GM18502 (cell line): ENCODE measurements around the gene OPTN.
"Not testable (repeated sequence)": the region's sequence is repeated elsewhere in the genome, so short reads cannot be mapped to it uniquely, and the experiment has no call there.

ENCODE experiments used
- ATAC-seq: cut with Tn5 transposase; IDR thresholded peaks from one replicate; pipeline ENCODE4 v1.9.1; 2021; ENCODE audit warnings: mild to moderate bottlenecking; ENCODE audit not compliant: unreplicated experiment, poor library complexity

The OPTN gene

DNA sequence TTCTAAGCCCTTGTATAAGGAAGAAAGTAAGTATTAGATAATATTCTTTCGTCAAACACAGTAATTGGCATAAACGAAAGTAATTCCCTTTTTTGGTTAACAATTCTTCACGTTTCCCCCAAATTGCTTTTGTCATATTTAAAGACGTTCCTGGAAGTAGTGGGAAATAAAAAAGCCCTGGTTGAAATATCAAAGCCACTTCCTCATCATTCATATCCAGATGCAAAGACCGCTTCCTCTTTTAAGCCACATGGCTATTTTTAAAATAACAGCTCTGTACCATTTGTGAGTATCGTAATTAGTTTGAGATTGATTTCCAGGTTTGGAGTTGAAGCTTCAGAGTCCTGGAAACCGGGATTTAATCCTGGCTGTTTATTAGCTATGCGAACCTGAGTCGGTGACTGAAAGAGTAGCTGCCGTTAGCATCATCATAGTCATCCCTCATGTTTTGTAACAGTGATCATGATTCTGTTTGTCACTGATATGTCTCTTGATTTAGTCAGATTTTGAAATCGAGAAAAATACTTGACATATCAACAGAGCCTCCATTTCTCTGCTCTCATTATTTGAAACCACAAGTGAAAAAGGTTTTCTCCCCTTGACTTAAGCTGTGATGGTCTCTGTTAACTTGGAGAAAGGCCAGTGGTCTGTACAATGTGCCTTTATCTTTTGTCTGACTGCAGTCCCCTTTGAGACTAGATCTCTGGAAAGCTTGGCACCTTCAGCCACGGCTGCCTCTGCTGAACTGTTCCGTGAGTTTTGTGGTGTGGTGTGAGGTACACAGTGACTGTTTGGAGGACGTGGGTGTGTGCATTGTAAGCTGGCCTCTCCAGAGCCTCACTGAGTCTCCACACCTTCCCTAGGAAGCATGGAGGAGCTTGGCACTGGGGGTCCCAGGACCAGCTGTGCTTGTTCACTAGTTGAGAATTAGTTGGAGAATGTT is 18.1 kb downstream of the OPTN start:
- no peak for ATAC-seq

DNA sequence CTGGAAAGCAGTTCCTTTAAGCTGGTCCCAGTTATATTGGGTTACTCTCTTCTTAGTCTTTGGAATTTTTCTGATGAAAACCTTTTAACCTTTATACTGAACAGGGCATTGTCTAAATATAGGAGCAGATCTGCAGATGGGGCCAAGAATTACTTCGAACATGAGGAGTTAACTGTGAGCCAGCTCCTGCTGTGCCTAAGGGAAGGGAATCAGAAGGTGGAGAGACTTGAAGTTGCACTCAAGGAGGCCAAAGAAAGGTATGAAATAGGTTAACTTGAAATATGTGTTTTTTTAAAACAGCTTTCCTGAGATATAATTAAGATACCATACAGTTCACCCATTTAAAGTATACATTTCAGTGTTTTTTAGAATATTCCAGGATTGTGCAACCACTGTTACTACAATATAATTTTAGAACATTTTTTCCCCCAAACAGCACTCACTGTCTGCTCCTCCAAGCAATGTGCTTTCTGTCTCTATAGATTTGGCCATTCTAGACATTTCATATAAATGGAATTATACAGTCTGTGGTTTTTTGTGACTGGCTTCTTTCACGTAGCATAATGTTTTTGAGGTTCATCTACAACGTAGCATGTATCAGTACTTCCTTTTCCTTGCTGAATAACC is 18.9 kb downstream of the OPTN start:
- no peak for ATAC-seq

DNA sequence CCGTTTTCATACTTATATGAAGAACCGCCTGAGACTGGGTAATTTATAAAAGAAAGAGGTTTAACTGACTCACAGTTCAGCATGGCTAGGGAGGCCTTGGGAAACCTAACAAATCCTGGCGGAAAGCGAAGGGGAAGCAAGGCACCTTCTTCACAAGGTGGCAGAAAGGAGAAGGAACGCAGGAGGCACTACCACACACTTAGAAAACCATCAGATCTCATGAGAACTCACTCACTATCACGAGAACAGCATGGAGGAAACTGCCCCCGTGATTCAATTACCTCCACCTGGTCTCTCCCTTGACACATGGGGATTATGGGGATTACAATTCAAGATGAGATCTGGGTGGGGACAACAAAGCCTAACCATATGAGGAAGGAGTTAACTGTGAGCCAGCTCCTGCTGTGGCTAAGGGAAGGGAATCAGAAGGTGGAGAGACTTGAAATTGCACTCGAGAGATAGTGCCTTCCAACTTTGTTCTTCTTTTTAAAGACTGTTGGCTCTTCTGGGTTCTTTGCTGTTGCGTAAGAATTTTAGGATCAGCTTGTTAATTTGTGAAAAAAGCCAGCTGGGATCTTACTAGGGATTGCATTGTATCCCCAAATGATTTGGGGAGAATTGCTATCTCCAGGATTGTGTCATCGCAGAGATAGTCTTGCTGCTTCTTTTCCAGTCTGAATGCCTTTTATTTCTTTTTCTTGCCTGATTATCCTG is 21.0 kb downstream of the OPTN start:
- ATAC-seq, result no peak

- no peak for ATAC-seq
Observed at GRCh38 chr10:13121500-13121854, 21.5 kb downstream of the OPTN start.

DNA sequence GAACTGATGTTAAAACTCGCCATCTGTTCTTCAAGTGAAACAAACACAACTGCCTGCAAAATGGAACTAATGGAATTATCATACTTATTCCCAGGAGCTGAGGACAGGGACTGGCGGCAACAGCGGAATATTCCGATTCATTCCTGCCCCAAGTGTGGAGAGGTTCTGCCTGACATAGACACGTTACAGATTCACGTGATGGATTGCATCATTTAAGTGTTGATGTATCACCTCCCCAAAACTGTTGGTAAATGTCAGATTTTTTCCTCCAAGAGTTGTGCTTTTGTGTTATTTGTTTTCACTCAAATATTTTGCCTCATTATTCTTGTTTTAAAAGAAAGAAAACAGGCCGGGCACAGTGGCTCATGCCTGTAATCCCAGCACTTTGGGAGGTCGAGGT is 36.7 kb downstream of the OPTN start:
- no peak for ATAC-seq

DNA sequence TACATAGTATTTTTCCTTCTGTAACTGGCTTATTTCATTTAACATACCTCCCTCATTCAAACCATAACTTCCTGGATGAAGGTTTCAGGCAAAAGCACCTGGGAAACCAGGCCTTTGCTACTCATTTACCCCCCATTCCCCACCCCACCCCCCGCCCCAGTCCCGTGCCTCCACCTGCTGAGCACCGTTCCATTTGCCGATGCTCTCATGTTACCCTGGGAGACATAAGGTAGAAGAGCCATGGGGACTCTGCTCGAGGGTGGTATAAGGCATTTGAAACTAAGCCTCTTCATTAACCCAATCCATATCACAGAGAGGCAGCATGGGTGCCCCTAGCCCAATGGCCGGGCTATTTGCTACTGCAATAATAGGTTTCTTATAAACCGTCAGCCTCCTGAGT is 39.2 kb downstream of the OPTN start:
- ATAC-seq, result no peak

- no peak for ATAC-seq
Observed at GRCh38 chr10:13139676-13140075, 39.7 kb downstream of the OPTN start.

GRCh38 chr10:13140627-13141190 is 40.7 kb downstream of the OPTN start:
- ATAC-seq, result no peak

GRCh38 chr10:13143766-13144165 is 43.8 kb downstream of the OPTN start:
- no peak for ATAC-seq

GRCh38 chr10:13144814-13145213 is 44.9 kb downstream of the OPTN start:
- no peak for ATAC-seq

GRCh38 chr10:13146379-13146778 is 46.4 kb downstream of the OPTN start:
- no peak for ATAC-seq

DNA sequence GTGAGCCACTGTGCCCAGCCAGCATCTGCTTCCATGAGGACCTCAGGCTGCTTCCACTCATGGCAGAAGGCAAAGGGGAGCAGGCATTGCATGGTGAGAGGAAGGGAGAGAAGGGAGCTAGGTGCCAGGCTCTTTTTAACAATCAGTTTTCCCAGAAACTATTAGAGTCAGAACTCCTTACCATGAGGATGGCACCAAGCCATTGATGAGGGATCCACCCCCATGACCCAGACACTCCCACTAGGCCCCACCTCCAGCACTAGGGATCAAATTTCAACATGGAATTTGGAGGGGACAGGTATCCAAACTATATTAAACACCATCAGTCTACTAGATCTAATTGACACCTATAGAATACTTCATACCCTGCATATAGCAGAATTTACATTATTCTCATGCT is 47.2 kb downstream of the OPTN start:
- no peak for ATAC-seq

- ATAC-seq, result no peak
Observed at GRCh38 chr10:13152296-13152695, 52.3 kb downstream of the OPTN start.

DNA sequence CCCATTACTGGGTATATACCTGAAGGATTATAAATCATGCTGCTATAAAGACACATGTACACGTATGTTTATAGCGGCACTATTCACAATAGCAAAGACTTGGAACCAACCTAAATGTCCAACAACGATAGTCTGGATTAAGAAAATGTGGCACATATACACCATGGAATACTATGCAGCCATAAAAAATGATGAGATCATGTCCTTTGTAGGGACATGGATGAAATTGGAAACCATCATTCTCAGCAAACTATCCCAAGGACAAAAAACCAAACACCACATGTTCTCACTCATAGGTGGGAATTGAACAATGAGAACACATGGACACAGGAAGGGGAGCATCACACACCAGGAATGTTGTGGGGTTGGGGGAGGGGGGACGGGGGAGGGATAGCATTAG is 55.9 kb downstream of the OPTN start:
- ATAC-seq, result not testable (repeated sequence)

GRCh38 chr10:13158401-13158800 is 58.4 kb downstream of the OPTN start:
- no peak for ATAC-seq

DNA sequence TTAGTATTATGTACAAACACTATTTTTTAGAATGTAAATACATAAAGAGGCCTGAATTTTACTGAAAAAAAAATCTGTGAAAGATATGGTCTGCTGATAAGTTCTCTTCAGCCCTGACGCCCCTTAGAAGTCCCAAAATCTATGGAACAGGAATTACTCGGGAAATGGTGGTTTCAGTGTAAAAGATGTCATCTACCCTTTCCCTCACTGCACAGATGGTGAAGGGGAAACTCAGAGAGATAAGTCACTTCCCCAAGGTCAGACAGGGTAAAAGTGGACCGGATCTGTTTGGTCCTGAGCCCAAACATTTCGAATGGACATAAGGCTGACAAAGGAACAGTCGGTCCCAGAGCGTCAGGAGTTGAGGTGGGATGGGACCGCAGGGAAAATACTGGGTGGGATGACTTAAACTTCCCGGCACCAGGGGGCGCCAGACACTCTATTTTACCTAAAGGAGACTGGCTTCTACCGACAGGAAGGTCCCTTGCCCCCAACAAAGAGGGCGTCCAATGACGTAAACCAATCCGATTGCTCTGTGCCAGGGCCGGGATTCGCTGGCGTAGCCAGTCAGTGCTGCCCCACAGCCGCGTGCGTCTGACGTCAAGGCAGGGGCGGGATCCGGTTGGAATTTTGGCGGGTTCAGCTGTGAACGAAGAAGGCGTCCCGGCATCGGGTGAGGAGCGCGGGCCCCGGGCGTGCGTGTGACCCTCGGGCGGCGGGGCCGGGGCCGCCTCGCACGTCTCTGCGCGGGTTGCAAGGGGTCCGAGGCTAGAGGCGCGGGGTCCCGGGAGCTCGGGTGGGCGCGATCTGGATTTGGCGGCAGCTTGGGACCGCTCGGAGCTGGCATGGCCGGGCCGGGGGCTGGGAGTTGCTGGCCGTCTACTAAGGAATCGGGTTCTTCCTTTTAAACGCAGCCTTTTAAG is 61.2 kb downstream of the OPTN start, which contains the start of gene MCM10:
MCM10 (plus strand) TSS at position 625 of the 923 bp plus-strand sequence. CDS start 2,645 bp downstream, outside the sequence.
- peak; percentile 99 for ATAC-seq

- peak; percentile 14 for ATAC-seq
Observed at GRCh38 chr10:13161857-13162271, 61.9 kb downstream of the OPTN start.

DNA sequence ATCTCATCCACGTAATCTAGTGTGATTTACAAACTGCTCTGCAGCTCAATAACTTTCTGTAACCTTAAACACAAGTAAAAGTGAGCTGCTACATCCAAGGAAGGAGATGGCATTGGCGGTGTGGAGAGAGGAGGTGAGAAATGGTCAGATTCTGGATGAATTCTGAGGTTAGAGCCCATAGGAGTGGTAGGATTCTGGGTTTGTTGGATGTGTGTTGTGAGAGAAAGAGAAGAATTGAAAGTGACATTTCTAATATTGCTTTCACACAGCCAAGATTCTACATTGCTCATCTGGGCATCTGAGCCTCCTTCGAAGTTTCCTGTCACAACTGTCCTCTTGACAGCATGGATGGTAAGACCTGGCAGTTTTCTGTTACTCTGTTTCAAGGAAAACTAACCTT is 63.9 kb downstream of the OPTN start:
- no peak for ATAC-seq

DNA sequence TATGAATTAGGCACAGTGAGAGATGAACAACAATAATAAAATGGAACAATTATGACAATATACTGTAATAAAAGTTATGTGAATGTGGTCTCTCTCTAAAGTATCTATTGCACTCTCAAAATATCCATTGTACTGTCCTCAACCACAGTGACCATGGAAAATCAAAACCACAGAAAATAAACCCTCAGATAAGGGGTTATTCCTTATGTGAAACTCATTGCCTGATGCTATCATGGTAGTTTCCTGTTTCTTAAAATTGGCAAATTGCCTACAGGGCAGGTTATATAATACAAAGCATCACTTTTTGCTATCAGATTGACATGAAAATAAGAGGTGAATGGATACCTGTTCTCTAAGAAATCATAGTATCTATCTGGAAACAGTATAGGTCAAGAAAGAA is 65.2 kb downstream of the OPTN start:
- no peak for ATAC-seq

GRCh38 chr10:13167568-13167967 is 67.6 kb downstream of the OPTN start:
- no peak for ATAC-seq
